Suprapubic skin (tissue), 4 donors: Measurements from ENCODE around the gene FAM118A.
A peak's percentile ranks its signal among the peaks of the same experiment; 100 is the strongest.

Experiments used
- CTCF ChIP-seq, 2 donors: fragments of 200-600 bp in 1 of 2; fragments of 450-650 bp in 1 of 2; sonication (generic) in 1 of 2; IDR thresholded peaks; one replicate each; pipeline ENCODE4 v1.5.1; 2016 to 2019; ENCODE audit warnings: antibody characterized with exemption in 2 of 2, mild to moderate bottlenecking in 1 of 2, moderate library complexity in 1 of 2
- EP300 ChIP-seq: sonication (generic); formaldehyde crosslinking; IDR thresholded peaks from one replicate; pipeline ENCODE4 v1.6.1; 2017; ENCODE audit warnings: antibody characterized with exemption
- POLR2A ChIP-seq, 2 donors: fragments of 450-650 bp; IDR thresholded peaks; one replicate each; pipeline ENCODE4 v1.6.1; 2017; ENCODE audit warnings: antibody characterized with exemption in 2 of 2, mild to moderate bottlenecking in 2 of 2, moderate library complexity in 2 of 2
- POLR2AphosphoS5 ChIP-seq, 3 donors: sonication (generic); formaldehyde crosslinking; IDR thresholded peaks; one replicate each; pipeline ENCODE4 v1.6.1; 2017; ENCODE audit warnings: antibody characterized with exemption in 3 of 3

- TF ChIP-seq CTCF (IDR thresholded peaks at IDR 0.05) (no peak), POLR2A (IDR thresholded peaks at IDR 0.05) (no peak), POLR2AphosphoS5 (IDR thresholded peaks at IDR 0.05) (peak in 2 of 3 donors; percentile 35 to 60), EP300 (no peak)
These were observed 27.3 kb downstream of the FAM118A start for GRCh38 chr22:45336971-45337431.
